ENCODE results near the gene PLAU.
"Not testable (repeated sequence)": the region's sequence is repeated elsewhere in the genome, so short reads cannot be mapped to it uniquely, and the experiment has no call there.

Gene PLAU

DNA sequence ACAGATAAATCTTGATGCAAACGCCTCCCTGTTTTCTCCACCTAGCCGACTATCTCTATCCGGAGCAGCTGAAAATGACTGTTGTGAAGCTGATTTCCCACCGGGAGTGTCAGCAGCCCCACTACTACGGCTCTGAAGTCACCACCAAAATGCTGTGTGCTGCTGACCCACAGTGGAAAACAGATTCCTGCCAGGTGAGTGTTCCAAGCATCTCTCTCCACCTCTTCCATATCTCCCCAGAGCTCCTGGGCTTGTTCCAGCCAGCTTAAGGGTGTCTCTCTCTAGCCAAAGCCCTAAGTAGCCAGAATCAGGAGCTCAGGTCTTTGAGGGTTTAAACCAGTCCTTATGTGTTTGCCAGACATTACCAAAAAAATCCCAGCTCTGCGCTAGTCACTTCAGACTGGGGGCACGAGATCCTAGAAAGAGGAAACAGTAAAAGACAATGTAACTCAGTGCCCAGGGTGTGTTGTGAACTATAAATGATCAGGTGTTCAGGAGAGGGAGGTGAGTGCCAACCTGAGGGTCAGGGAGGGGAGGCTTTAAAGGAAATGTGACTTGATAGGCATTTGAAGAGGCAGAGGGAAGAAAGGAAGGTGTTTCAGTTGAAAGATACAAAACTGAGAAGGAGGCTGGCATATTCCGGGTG, 4.4 kb downstream of the PLAU start:
- 76% methylated on average over 8 of the region's 8 CpGs for WGBS
- H3K27ac ChIP-seq (ENCODE audit: low read length, poor library complexity, severe bottlenecking), result peak overlapping the region; percentile 33

DNA sequence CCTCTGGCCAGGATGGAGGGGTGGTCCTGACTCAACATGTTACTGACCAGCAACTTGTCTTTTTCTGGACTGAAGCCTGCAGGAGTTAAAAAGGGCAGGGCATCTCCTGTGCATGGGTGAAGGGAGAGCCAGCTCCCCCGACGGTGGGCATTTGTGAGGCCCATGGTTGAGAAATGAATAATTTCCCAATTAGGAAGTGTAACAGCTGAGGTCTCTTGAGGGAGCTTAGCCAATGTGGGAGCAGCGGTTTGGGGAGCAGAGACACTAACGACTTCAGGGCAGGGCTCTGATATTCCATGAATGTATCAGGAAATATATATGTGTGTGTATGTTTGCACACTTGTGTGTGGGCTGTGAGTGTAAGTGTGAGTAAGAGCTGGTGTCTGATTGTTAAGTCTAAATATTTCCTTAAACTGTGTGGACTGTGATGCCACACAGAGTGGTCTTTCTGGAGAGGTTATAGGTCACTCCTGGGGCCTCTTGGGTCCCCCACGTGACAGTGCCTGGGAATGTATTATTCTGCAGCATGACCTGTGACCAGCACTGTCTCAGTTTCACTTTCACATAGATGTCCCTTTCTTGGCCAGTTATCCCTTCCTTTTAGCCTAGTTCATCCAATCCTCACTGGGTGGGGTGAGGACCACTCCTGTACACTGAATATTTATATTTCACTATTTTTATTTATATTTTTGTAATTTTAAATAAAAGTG, 6.0 kb downstream of the PLAU start:
- peak overlapping the region; percentile 20 for H3K4me2 ChIP-seq (ENCODE audit: low read length, poor library complexity, severe bottlenecking)
- no peak overlapping the region for H2BK5ac ChIP-seq (ENCODE audit: low read depth, low read length, poor library complexity, severe bottlenecking)
- H2AFZ ChIP-seq (ENCODE audit: low read depth, low read length), result no peak overlapping the region
- H3K9ac ChIP-seq (ENCODE audit: low read length), result peak overlapping the region; percentile 89
- H3K4me3 ChIP-seq (ENCODE audit: insufficient read depth in 1 of 2, low read depth in 1 of 2, low read length in 2 of 2), result peak overlapping the region in 1 of 2 experiments; percentile 90
- H3K18ac ChIP-seq (ENCODE audit: low read depth in 1 of 2, low read length in 2 of 2), result no peak overlapping the region
- H3K36me3 ChIP-seq (ENCODE audit: control insufficient read depth in 1 of 2, insufficient read depth in 2 of 2, low read depth in 1 of 2, low read length in 2 of 2), result peaks cover 50 to 57% of the 10 kb centered on the region in 2 experiments
- H3K23ac ChIP-seq (ENCODE audit: low read length in 2 of 2), result peak overlapping the region in 1 of 2 experiments; percentile 32
- WGBS, result 77% methylated on average over 5 of the region's 5 CpGs
- H2BK15ac ChIP-seq (ENCODE audit: low read depth, poor library complexity, severe bottlenecking), result no peak overlapping the region
- peak; percentile 70 for DNase-seq
- no peak overlapping the region for H3K4ac ChIP-seq (ENCODE audit: low read depth in 1 of 2, low read length in 2 of 2)
- no peak overlapping the region for H2BK120ac ChIP-seq (ENCODE audit: low read depth, low read length)
- H3K14ac ChIP-seq (ENCODE audit: low read length in 2 of 2), result no peak overlapping the region
- H3K27ac ChIP-seq (ENCODE audit: low read length, poor library complexity, severe bottlenecking), result peak overlapping the region; percentile 27
- H3K4me1 ChIP-seq (ENCODE audit: control insufficient read depth, insufficient read depth, low read depth, low read length), result peaks cover 28% of the 10 kb centered on the region
- H3K9me3 ChIP-seq (ENCODE audit: control insufficient read depth, low read length), result no peaks in the 10 kb centered on the region
- H4K8ac ChIP-seq (ENCODE audit: low read length), result no peak overlapping the region
- H2AK5ac ChIP-seq (ENCODE audit: low read length, severe bottlenecking), result no peak overlapping the region
- H3K79me1 ChIP-seq (replicated peaks; ENCODE audit: low read length, poor library complexity, severe bottlenecking), result no peaks in the 10 kb centered on the region
- H2BK12ac ChIP-seq (ENCODE audit: low read length in 2 of 2), result peak overlapping the region in 1 of 2 experiments; percentile 68
- H3K27me3 ChIP-seq (ENCODE audit: control insufficient read depth in 1 of 2, insufficient read depth in 1 of 2, low read length in 2 of 2), result no peaks in the 10 kb centered on the region
- H4K91ac ChIP-seq (ENCODE audit: low read length), result no peak overlapping the region

More for the DNA sequence above, 4.4 kb downstream of the PLAU start:
- no peaks in the 10 kb centered on the region for H3K9me3 ChIP-seq (ENCODE audit: control insufficient read depth, low read length)
- H2BK12ac ChIP-seq (ENCODE audit: low read length in 2 of 2), result no peak overlapping the region
- H3K9ac ChIP-seq (ENCODE audit: low read length), result peak overlapping the region; percentile 89
- H2BK5ac ChIP-seq (ENCODE audit: low read depth, low read length, poor library complexity, severe bottlenecking), result no peak overlapping the region
- H2AK5ac ChIP-seq (ENCODE audit: low read length, severe bottlenecking), result no peak overlapping the region
- peaks cover 34% of the 10 kb centered on the region for H3K4me1 ChIP-seq (ENCODE audit: control insufficient read depth, insufficient read depth, low read depth, low read length)
- peak overlapping the region; percentile 9 for H4K8ac ChIP-seq (ENCODE audit: low read length)
- H3K36me3 ChIP-seq (ENCODE audit: control insufficient read depth in 1 of 2, insufficient read depth in 2 of 2, low read depth in 1 of 2, low read length in 2 of 2), result peaks cover 51 to 59% of the 10 kb centered on the region in 2 experiments
- H3K18ac ChIP-seq (ENCODE audit: low read depth in 1 of 2, low read length in 2 of 2), result peak overlapping the region in 1 of 2 experiments; percentile 80
- no peak overlapping the region for H3K14ac ChIP-seq (ENCODE audit: low read length in 2 of 2)
- no peak overlapping the region for H2BK120ac ChIP-seq (ENCODE audit: low read depth, low read length)
- H3K4me3 ChIP-seq (ENCODE audit: insufficient read depth in 1 of 2, low read depth in 1 of 2, low read length in 2 of 2), result peak overlapping the region in 1 of 2 experiments; percentile 90
- H3K4me2 ChIP-seq (ENCODE audit: low read length, poor library complexity, severe bottlenecking), result peak overlapping the region; percentile 44
- H3K79me1 ChIP-seq (replicated peaks; ENCODE audit: low read length, poor library complexity, severe bottlenecking), result no peaks in the 10 kb centered on the region
- no peaks in the 10 kb centered on the region for H3K27me3 ChIP-seq (ENCODE audit: control insufficient read depth in 1 of 2, insufficient read depth in 1 of 2, low read length in 2 of 2)
- H3K23ac ChIP-seq (ENCODE audit: low read length in 2 of 2), result no peak overlapping the region
- H2BK15ac ChIP-seq (ENCODE audit: low read depth, poor library complexity, severe bottlenecking), result no peak overlapping the region
- no peak for DNase-seq
- H3K4ac ChIP-seq (ENCODE audit: low read depth in 1 of 2, low read length in 2 of 2), result no peak overlapping the region
- H4K91ac ChIP-seq (ENCODE audit: low read length), result no peak overlapping the region
- no peak overlapping the region for H2AFZ ChIP-seq (ENCODE audit: low read depth, low read length)

- Histone ChIP-seq H3K18ac (ENCODE audit: low read depth in 1 of 2, low read length in 2 of 2) (no peak overlapping the region), H3K23ac (ENCODE audit: low read length in 2 of 2) (no peak overlapping the region), H2BK12ac (ENCODE audit: low read length in 2 of 2) (no peak overlapping the region), H3K4ac (ENCODE audit: low read depth in 1 of 2, low read length in 2 of 2) (no peak overlapping the region), H2BK5ac (ENCODE audit: low read depth, low read length, poor library complexity, severe bottlenecking) (no peak overlapping the region), H2BK15ac (ENCODE audit: low read depth, poor library complexity, severe bottlenecking) (no peak overlapping the region), H3K79me1 (replicated peaks; ENCODE audit: low read length, poor library complexity, severe bottlenecking) (no peaks in the 10 kb centered on the region), H3K4me3 (ENCODE audit: insufficient read depth in 1 of 2, low read depth in 1 of 2, low read length in 2 of 2) (peak overlapping the region in 1 of 2 experiments; percentile 90), H3K27me3 (ENCODE audit: control insufficient read depth in 1 of 2, insufficient read depth in 1 of 2, low read length in 2 of 2) (no peaks in the 10 kb centered on the region), H3K4me1 (ENCODE audit: control insufficient read depth, insufficient read depth, low read depth, low read length) (peaks cover 25% of the 10 kb centered on the region), H3K27ac (ENCODE audit: low read length, poor library complexity, severe bottlenecking) (peak overlapping the region; percentile 0), H2AFZ (ENCODE audit: low read depth, low read length) (no peak overlapping the region), H3K14ac (ENCODE audit: low read length in 2 of 2) (no peak overlapping the region), H3K9me3 (ENCODE audit: control insufficient read depth, low read length) (no peaks in the 10 kb centered on the region), H4K91ac (ENCODE audit: low read length) (no peak overlapping the region), H2AK5ac (ENCODE audit: low read length, severe bottlenecking) (no peak overlapping the region), H2BK120ac (ENCODE audit: low read depth, low read length) (no peak overlapping the region), H3K36me3 (ENCODE audit: control insufficient read depth in 1 of 2, insufficient read depth in 2 of 2, low read depth in 1 of 2, low read length in 2 of 2) (peaks cover 48 to 49% of the 10 kb centered on the region in 2 experiments), H3K9ac (ENCODE audit: low read length) (no peak overlapping the region), H3K4me2 (ENCODE audit: low read length, poor library complexity, severe bottlenecking) (no peak overlapping the region), H4K8ac (ENCODE audit: low read length) (no peak overlapping the region)
- peak; percentile 73 for DNase-seq
- 64% methylated on average over 1 of the region's 3 CpGs for WGBS
These were observed 6.8 kb downstream of the PLAU start for GRCh38 chr10:73917566-73918305.

DNA sequence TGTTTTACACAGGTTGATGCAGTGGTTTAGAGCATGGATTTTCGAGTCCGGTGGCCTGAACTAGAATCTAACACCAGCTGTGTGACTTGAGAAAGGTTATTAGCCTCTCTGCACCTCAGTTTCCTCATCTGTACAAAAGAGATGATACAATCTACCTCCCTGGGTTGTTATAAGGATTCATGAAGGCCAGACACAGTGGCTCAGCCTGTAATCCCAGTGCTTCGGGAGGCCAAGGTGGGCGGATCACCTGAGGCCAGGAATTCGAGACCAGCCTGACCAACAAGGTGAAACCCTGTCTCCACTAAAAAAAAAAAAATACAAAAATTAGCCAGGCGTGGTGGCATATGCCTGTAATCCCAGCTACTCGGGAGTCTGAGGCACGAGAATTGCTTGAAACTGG, 8.5 kb downstream of the PLAU start:
- H2BK15ac ChIP-seq (ENCODE audit: low read depth, poor library complexity, severe bottlenecking); H3K4ac ChIP-seq (ENCODE audit: low read depth in 1 of 2, low read length in 2 of 2); H2BK12ac ChIP-seq (ENCODE audit: low read length in 2 of 2); H3K4me2 ChIP-seq (ENCODE audit: low read length, poor library complexity, severe bottlenecking); H2AK5ac ChIP-seq (ENCODE audit: low read length, severe bottlenecking); H4K91ac ChIP-seq (ENCODE audit: low read length); H3K23ac ChIP-seq (ENCODE audit: low read length in 2 of 2); H3K14ac ChIP-seq (ENCODE audit: low read length in 2 of 2); H2AFZ ChIP-seq (ENCODE audit: low read depth, low read length); H3K27me3 ChIP-seq (ENCODE audit: control insufficient read depth in 1 of 2, insufficient read depth in 1 of 2, low read length in 2 of 2); H3K9me3 ChIP-seq (ENCODE audit: control insufficient read depth, low read length); H3K4me3 ChIP-seq (ENCODE audit: insufficient read depth in 1 of 2, low read depth in 1 of 2, low read length in 2 of 2); H2BK120ac ChIP-seq (ENCODE audit: low read depth, low read length); H3K79me1 ChIP-seq (replicated peaks; ENCODE audit: low read length, poor library complexity, severe bottlenecking); H4K8ac ChIP-seq (ENCODE audit: low read length); H3K27ac ChIP-seq (ENCODE audit: low read length, poor library complexity, severe bottlenecking); H2BK5ac ChIP-seq (ENCODE audit: low read depth, low read length, poor library complexity, severe bottlenecking): not testable (repeated sequence)
- 96% methylated on average over 8 of the region's 8 CpGs for whole genome bisulfite sequencing
- peak overlapping the region; percentile 82 for H3K9ac ChIP-seq (ENCODE audit: low read length)
- peaks cover 31 to 32% of the 10 kb centered on the region in 2 experiments for H3K36me3 ChIP-seq (ENCODE audit: control insufficient read depth in 1 of 2, insufficient read depth in 2 of 2, low read depth in 1 of 2, low read length in 2 of 2)
- peaks cover 13% of the 10 kb centered on the region for H3K4me1 ChIP-seq (ENCODE audit: control insufficient read depth, insufficient read depth, low read depth, low read length)
- peak overlapping the region in 1 of 2 experiments; percentile 30 for H3K18ac ChIP-seq (ENCODE audit: low read depth in 1 of 2, low read length in 2 of 2)
- peak; percentile 36 for DNase-seq
